ENCODE results near the gene C10orf105.

DNA sequence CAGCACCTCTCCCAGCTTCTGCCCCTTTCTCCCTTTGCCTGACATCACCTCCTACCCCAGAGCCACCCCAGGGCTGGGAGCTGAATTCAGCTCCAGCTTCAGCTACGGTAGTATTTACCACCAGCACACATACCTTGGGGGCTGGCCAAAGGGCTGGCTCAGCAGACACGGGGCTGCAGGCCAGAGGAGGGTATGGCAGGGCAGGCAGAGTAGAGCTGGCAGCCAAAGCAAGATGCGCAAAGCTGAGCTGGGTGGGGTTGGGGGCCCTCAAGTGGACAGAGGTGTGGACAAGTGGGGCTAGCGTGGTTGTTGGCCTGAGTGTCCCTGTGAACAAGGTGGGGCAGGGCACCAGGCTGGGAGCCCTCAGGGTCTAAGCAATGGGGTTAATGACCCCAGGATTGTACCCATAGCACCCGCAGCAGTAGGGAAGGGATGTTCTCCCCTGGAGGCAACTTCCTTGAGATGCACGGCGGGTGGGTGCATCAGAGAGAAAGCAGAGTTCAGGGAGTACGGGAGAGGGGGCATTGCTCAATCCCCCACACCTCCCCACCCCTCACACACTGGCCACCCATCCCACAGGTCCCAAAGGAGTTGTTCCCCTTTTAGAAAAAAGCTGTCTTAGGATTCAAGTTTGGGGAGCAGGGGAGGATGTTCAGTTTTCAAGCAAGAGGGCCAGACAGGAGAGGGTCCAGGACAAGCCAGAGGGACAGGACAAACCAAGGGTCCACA lies 45.8 kb upstream of the C10orf105 start:
- TF ChIP-seq ZNF274 (IDR thresholded peaks at IDR 0.05; ENCODE audit: borderline replicate concordance, extremely low read depth, low read length) (no peak), CBX5 (IDR thresholded peaks at IDR 0.05; ENCODE audit: low read depth, low read length) (no peak), SUZ12 (IDR thresholded peaks at IDR 0.05; ENCODE audit: low read length) (no peak), CREB1 (IDR thresholded peaks at IDR 0.05) (no peak), EP300 (IDR thresholded peaks at IDR 0.05; ENCODE audit: borderline replicate concordance in 1 of 2, low read depth in 2 of 2, low read length in 2 of 2) (no peak)
- TF ChIP-seq, protein P1, sequence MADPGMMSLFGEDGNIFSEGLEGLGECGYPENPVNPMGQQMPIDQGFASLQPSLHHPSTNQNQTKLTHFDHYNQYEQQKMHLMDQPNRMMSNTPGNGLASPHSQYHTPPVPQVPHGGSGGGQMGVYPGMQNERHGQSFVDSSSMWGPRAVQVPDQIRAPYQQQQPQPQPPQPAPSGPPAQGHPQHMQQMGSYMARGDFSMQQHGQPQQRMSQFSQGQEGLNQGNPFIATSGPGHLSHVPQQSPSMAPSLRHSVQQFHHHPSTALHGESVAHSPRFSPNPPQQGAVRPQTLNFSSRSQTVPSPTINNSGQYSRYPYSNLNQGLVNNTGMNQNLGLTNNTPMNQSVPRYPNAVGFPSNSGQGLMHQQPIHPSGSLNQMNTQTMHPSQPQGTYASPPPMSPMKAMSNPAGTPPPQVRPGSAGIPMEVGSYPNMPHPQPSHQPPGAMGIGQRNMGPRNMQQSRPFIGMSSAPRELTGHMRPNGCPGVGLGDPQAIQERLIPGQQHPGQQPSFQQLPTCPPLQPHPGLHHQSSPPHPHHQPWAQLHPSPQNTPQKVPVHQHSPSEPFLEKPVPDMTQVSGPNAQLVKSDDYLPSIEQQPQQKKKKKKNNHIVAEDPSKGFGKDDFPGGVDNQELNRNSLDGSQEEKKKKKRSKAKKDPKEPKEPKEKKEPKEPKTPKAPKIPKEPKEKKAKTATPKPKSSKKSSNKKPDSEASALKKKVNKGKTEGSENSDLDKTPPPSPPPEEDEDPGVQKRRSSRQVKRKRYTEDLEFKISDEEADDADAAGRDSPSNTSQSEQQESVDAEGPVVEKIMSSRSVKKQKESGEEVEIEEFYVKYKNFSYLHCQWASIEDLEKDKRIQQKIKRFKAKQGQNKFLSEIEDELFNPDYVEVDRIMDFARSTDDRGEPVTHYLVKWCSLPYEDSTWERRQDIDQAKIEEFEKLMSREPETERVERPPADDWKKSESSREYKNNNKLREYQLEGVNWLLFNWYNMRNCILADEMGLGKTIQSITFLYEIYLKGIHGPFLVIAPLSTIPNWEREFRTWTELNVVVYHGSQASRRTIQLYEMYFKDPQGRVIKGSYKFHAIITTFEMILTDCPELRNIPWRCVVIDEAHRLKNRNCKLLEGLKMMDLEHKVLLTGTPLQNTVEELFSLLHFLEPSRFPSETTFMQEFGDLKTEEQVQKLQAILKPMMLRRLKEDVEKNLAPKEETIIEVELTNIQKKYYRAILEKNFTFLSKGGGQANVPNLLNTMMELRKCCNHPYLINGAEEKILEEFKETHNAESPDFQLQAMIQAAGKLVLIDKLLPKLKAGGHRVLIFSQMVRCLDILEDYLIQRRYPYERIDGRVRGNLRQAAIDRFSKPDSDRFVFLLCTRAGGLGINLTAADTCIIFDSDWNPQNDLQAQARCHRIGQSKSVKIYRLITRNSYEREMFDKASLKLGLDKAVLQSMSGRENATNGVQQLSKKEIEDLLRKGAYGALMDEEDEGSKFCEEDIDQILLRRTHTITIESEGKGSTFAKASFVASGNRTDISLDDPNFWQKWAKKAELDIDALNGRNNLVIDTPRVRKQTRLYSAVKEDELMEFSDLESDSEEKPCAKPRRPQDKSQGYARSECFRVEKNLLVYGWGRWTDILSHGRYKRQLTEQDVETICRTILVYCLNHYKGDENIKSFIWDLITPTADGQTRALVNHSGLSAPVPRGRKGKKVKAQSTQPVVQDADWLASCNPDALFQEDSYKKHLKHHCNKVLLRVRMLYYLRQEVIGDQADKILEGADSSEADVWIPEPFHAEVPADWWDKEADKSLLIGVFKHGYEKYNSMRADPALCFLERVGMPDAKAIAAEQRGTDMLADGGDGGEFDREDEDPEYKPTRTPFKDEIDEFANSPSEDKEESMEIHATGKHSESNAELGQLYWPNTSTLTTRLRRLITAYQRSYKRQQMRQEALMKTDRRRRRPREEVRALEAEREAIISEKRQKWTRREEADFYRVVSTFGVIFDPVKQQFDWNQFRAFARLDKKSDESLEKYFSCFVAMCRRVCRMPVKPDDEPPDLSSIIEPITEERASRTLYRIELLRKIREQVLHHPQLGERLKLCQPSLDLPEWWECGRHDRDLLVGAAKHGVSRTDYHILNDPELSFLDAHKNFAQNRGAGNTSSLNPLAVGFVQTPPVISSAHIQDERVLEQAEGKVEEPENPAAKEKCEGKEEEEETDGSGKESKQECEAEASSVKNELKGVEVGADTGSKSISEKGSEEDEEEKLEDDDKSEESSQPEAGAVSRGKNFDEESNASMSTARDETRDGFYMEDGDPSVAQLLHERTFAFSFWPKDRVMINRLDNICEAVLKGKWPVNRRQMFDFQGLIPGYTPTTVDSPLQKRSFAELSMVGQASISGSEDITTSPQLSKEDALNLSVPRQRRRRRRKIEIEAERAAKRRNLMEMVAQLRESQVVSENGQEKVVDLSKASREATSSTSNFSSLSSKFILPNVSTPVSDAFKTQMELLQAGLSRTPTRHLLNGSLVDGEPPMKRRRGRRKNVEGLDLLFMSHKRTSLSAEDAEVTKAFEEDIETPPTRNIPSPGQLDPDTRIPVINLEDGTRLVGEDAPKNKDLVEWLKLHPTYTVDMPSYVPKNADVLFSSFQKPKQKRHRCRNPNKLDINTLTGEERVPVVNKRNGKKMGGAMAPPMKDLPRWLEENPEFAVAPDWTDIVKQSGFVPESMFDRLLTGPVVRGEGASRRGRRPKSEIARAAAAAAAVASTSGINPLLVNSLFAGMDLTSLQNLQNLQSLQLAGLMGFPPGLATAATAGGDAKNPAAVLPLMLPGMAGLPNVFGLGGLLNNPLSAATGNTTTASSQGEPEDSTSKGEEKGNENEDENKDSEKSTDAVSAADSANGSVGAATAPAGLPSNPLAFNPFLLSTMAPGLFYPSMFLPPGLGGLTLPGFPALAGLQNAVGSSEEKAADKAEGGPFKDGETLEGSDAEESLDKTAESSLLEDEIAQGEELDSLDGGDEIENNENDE (IDR thresholded peaks at IDR 0.05; ENCODE audit: insufficient replicate concordance, low read length), result no peak
- TF ChIP-seq, protein P2, sequence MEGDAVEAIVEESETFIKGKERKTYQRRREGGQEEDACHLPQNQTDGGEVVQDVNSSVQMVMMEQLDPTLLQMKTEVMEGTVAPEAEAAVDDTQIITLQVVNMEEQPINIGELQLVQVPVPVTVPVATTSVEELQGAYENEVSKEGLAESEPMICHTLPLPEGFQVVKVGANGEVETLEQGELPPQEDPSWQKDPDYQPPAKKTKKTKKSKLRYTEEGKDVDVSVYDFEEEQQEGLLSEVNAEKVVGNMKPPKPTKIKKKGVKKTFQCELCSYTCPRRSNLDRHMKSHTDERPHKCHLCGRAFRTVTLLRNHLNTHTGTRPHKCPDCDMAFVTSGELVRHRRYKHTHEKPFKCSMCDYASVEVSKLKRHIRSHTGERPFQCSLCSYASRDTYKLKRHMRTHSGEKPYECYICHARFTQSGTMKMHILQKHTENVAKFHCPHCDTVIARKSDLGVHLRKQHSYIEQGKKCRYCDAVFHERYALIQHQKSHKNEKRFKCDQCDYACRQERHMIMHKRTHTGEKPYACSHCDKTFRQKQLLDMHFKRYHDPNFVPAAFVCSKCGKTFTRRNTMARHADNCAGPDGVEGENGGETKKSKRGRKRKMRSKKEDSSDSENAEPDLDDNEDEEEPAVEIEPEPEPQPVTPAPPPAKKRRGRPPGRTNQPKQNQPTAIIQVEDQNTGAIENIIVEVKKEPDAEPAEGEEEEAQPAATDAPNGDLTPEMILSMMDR (IDR thresholded peaks at IDR 0.05; ENCODE audit: control extremely low read depth in 1 of 3, insufficient read depth in 1 of 3, low read depth in 1 of 3, low read length in 3 of 3), result no peak
